Keratinocyte (primary cell): Measurements from ENCODE around the gene SYT2. TPM values are rescaled to one million over a fixed set of nuclear protein-coding genes. Genes with fewer than 3 reads are reported as not detected.

Experiments used
- DNase-seq: peaks from one replicate; pipeline ENCODE4 v3.0.0-alpha.2; 2011; ENCODE audit warnings: low read depth, missing footprints, low spot score
- FAIRE-seq: peaks from 2 replicates; lab custom pipeline; 2011; peaks lifted over from hg19 to GRCh38; lab: Jason Lieb, UNC
- H2AFZ ChIP-seq: 2 replicates; pipeline ENCODE4 v1.6.0; 2012; ENCODE audit warnings: low read length, control low read depth, inconsistent platforms; ENCODE audit not compliant: control insufficient read depth
- H3K27ac ChIP-seq: 2 replicates; pipeline ENCODE4 v1.5.1; 2011; ENCODE audit warnings: low read length; ENCODE audit not compliant: control insufficient read depth, insufficient read depth
- H3K27me3 ChIP-seq: 3 replicates; pipeline ENCODE4 v1.6.0; 2011; ENCODE audit warnings: low read length; ENCODE audit not compliant: control insufficient read depth, insufficient read depth; ENCODE audit errors: extremely low read depth
- H3K36me3 ChIP-seq, 2 experiments: 2 replicates in 1 of 2; 3 replicates in 1 of 2; pipeline ENCODE4 v1.5.1; 2011; ENCODE audit warnings: low read length in 2 of 2, mild to moderate bottlenecking in 1 of 2; ENCODE audit not compliant: control insufficient read depth in 2 of 2, insufficient read depth in 2 of 2; ENCODE audit errors: extremely low read depth in 1 of 2
- H3K4me1 ChIP-seq: 3 replicates; pipeline ENCODE4 v1.5.1; 2011; ENCODE audit warnings: low read length; ENCODE audit not compliant: control insufficient read depth, insufficient read depth; ENCODE audit errors: extremely low read depth
- H3K4me2 ChIP-seq: 3 replicates; pipeline ENCODE4 v1.6.0; 2011; ENCODE audit warnings: low read depth, low read length; ENCODE audit not compliant: control insufficient read depth, insufficient read depth; ENCODE audit errors: extremely low read depth
- H3K4me3 ChIP-seq, 3 experiments: fragments of 200-600 bp in 1 of 3; sonication (generic) in 1 of 3; 2 replicates in 2 of 3; 3 replicates in 1 of 3; pipeline ENCODE4 v1.5.1; 2011 to 2016; ENCODE audit warnings: low read length in 3 of 3, mild to moderate bottlenecking in 3 of 3, control low read depth in 2 of 3, inconsistent platforms in 1 of 3, low read depth in 1 of 3, mixed read lengths in 1 of 3, mixed run types in 1 of 3, moderate library complexity in 1 of 3; ENCODE audit not compliant: control insufficient read depth in 2 of 3, insufficient read depth in 2 of 3; ENCODE audit errors: extremely low read depth in 1 of 3
- H3K79me2 ChIP-seq: 2 replicates; pipeline ENCODE4 v1.6.0; 2012; ENCODE audit warnings: low read length; ENCODE audit not compliant: control insufficient read depth, insufficient read depth
- H3K9ac ChIP-seq: 3 replicates; pipeline ENCODE4 v1.6.0; 2011; ENCODE audit warnings: low read length; ENCODE audit not compliant: control insufficient read depth, insufficient read depth; ENCODE audit errors: extremely low read depth
- H3K9me1 ChIP-seq: 3 replicates; pipeline ENCODE4 v1.6.0; 2011; ENCODE audit warnings: low read length; ENCODE audit not compliant: control insufficient read depth, insufficient read depth; ENCODE audit errors: extremely low read depth
- H3K9me3 ChIP-seq: 2 replicates; pipeline ENCODE4 v1.5.1; 2012; ENCODE audit warnings: low read depth, low read length; ENCODE audit not compliant: control insufficient read depth
- H4K20me1 ChIP-seq: 3 replicates; pipeline ENCODE4 v1.6.0; 2011; ENCODE audit warnings: low read length; ENCODE audit not compliant: control insufficient read depth, insufficient read depth; ENCODE audit errors: extremely low read depth
- EZH2 ChIP-seq: IDR thresholded peaks from one replicate; pipeline ENCODE4 v1.6.1; 2012; ENCODE audit warnings: inconsistent platforms, mild to moderate bottlenecking, low read length, moderate library complexity
- dilution Hi-C: fragments of 300-500 bp; cut with MboI; formaldehyde crosslinking; loops from one replicate; pipeline ENCODE4 v1.7.0; 2020; ENCODE audit warnings: low sequenced_read_pairs; ENCODE audit not compliant: extremely low pct_ligation_motif_present
- polyA plus RNA-seq, 5 experiments: library from polyadenylated mRNA; depleted of rRNA in 3 of 5; stranded (reverse) in 3 of 5; stranded (forward) in 1 of 5; unstranded in 1 of 5; fragments of >200 nt; gene quantifications; 1 replicate in 1 of 5; 2 replicates in 3 of 5; 3 replicates in 1 of 5; pipeline versions ENCODE4 v1.2.1 to v1.2.3, GENCODE V29; 2011 to 2012; ENCODE audit warnings: missing spikeins in 2 of 5, low read depth in 1 of 5, low replicate concordance in 1 of 5
- TF ChIP-seq, protein P1 (sequence below), 3 experiments: IDR thresholded peaks in 1 of 3; conservative IDR thresholded peaks in 1 of 3; optimal IDR thresholded peaks in 1 of 3; 2 replicates in 2 of 3; 3 replicates in 1 of 3; pipeline versions ENCODE3 to v1.5.1; 2011; ENCODE audit warnings: low read length in 3 of 3, mild to moderate bottlenecking in 3 of 3, moderate library complexity in 2 of 3, control low read depth in 1 of 3, inconsistent platforms in 1 of 3; ENCODE audit not compliant: insufficient read depth in 2 of 3; ENCODE audit errors: extremely low read depth in 1 of 3

The SYT2 gene
- polyA plus RNA-seq, 1 donor (not counting 4 experiments of a cell fraction or from before 2014, with no cell fraction given), result not detected

DNA sequence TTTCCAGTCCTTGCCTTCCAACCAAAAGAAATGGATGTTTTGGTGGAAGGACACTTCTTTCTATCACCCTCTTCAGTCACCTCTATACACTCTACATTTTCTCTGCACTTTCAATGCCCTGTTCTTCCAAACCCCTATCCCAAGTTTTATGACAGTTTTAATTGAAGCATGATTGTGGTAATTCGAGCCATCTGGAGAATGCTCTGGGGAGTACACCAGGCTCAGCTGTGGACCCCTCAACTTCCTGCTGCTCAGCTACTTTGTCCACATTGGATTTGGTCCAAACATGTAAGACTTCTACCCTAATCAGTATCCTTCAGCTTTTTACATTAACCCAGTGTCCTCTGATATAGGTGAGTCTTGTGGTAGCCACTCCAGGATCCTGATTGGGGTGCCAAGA, 129.6 kb downstream of the SYT2 start:
- no peak for TF ChIP-seq EZH2
- TF ChIP-seq, protein P1, sequence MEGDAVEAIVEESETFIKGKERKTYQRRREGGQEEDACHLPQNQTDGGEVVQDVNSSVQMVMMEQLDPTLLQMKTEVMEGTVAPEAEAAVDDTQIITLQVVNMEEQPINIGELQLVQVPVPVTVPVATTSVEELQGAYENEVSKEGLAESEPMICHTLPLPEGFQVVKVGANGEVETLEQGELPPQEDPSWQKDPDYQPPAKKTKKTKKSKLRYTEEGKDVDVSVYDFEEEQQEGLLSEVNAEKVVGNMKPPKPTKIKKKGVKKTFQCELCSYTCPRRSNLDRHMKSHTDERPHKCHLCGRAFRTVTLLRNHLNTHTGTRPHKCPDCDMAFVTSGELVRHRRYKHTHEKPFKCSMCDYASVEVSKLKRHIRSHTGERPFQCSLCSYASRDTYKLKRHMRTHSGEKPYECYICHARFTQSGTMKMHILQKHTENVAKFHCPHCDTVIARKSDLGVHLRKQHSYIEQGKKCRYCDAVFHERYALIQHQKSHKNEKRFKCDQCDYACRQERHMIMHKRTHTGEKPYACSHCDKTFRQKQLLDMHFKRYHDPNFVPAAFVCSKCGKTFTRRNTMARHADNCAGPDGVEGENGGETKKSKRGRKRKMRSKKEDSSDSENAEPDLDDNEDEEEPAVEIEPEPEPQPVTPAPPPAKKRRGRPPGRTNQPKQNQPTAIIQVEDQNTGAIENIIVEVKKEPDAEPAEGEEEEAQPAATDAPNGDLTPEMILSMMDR (optimal IDR thresholded peaks at IDR 0.05 in 1 of 3, IDR thresholded peaks at IDR 0.05 in 1 of 3, conservative IDR thresholded peaks at IDR 0.05 in 1 of 3; ENCODE audit: extremely low read depth in 1 of 3, insufficient read depth in 2 of 3, low read length in 3 of 3), result no peak
- H3K27ac ChIP-seq, result no peak overlapping the region
- H3K4me1 ChIP-seq, result peaks cover 45% of the 10 kb centered on the region
- no peaks in the 10 kb centered on the region for H3K79me2 ChIP-seq
- H3K4me3 ChIP-seq, result no peak overlapping the region
- no peak overlapping the region for H2AFZ ChIP-seq
- FAIRE-seq (no peak), DNase-seq (no peak)
- dilution Hi-C loops, result no loop called here
- no peaks in the 10 kb centered on the region for H3K36me3 ChIP-seq
- H4K20me1 ChIP-seq, result no peaks in the 10 kb centered on the region
- no peaks in the 10 kb centered on the region for H3K27me3 ChIP-seq
- H3K9me3 ChIP-seq, result no peaks in the 10 kb centered on the region
- H3K9me1 ChIP-seq, result no peaks in the 10 kb centered on the region
- H3K4me2 ChIP-seq, result no peak overlapping the region
- H3K9ac ChIP-seq, result no peak overlapping the region

DNA sequence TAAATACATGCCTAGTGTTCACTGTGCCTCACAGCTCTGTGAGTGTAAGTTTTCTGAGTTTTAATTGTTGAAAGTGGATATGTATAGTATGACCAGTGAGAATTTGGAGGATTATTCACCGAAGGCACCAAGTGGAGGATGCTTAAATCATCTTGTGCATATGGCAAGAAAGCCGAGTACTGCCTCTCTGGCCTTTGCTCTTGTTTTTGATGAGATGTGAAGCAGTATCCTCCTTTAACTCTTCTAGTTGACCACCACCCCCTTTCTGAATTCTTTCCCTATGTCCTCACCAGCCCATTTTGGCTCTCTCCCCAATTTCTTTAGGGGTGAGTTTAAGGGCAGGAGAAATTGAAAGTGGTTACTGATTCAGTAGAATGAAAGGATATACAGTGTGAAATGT, 130.4 kb downstream of the SYT2 start:
- no peak overlapping the region for H3K4me3 ChIP-seq
- H2AFZ ChIP-seq, result no peak overlapping the region
- no peaks in the 10 kb centered on the region for H3K9me1 ChIP-seq
- dilution Hi-C loops, result no loop called here
- peaks cover 46% of the 10 kb centered on the region for H3K4me1 ChIP-seq
- no peaks in the 10 kb centered on the region for H3K9me3 ChIP-seq
- TF ChIP-seq, protein P1 (optimal IDR thresholded peaks at IDR 0.05 in 1 of 3, IDR thresholded peaks at IDR 0.05 in 1 of 3, conservative IDR thresholded peaks at IDR 0.05 in 1 of 3; ENCODE audit: extremely low read depth in 1 of 3, insufficient read depth in 2 of 3, low read length in 3 of 3), result no peak
- TF ChIP-seq EZH2, result no peak
- H3K27me3 ChIP-seq, result no peaks in the 10 kb centered on the region
- DNase-seq (no peak), FAIRE-seq (no peak)
- H3K4me2 ChIP-seq, result no peak overlapping the region
- H3K79me2 ChIP-seq, result no peaks in the 10 kb centered on the region
- no peak overlapping the region for H3K9ac ChIP-seq
- H4K20me1 ChIP-seq, result no peaks in the 10 kb centered on the region
- H3K36me3 ChIP-seq, result no peaks in the 10 kb centered on the region
- no peak overlapping the region for H3K27ac ChIP-seq
